ENCODE data around the gene KATNAL1.

Gene KATNAL1

GRCh38 chr13:30307194-30307970 is at the start of gene KATNAL1:
Gene KATNAL1 (minus strand): TSS chr13:30307551. CDS start chr13:30283777, 23,774 bp downstream.
- DNase-seq, result peak; percentile 42

DNA sequence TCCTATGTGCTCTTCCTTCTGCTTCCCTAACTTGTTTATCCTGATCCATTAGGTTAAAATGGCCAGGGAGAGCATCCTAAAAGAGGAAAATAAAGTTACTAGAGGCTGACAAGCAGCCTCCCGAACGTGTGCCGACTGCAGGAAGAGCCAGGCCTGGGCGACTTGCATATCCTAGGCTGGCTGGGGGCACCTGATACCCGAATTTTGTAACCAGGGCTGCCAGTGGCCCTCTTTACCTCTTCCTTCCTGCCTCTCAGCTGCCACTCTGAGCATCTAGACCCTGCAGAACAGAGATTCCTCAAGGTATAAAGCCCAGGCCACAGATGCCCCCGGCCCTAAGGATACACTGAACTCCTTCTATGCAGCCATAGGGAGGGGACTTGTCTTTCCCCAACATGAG is 48.5 kb upstream of the KATNAL1 start:
- DNase-seq, result no peak

DNA sequence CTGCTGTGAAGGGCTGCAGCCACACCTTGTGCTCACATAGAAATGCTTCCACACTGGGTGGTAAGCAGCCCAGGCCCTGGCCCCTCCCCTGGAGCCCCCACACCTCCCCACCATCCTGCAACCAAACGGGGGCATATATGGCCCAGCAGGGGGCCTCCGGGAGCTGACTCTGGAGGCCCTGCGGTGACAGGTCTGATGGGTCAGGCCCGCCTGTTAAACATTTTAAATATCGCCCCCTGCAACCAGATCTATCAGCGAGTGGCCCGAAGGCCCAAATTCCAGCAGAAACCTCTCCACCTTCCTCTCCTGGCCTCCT is 48.0 kb upstream of the KATNAL1 start:
- no peak for DNase-seq

GRCh38 chr13:30354493-30355383 is 47.4 kb upstream of the KATNAL1 start:
- DNase-seq, result no peak

DNA sequence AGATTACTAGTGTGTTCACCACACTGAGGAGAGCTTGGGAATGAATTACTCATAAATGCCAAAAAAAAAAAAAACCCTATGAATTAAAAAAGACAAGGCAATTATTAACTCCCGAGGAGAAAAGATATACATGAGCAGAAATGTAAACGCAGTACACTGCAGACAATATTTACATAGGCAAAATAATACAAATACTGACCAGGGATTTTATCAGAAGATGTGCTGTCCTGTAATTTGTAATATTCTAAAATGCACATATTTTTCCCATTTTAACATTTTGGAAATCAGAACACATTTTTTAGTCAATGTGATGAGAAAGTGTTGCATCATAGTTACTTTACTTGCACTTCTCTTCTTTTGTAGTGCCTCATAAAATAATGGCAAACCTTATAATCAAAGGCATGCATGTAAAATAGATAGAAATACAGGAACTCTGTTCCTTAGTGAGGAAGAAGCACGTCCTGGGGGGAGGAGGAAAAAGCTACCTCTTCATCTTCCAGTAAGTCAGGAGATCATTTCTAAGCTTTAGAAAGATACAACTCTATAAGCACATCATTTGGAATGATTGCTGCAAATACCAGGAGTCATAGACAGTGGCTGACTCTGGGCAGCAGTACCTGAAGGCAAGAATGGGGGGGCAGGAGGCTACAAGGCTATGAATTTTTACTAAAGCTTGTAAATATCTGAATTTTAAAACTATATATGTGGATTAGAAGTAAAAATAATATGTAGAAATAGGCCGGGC is 46.3 kb upstream of the KATNAL1 start:
- no peak for DNase-seq

- DNase-seq, result no peak
These were observed 45.7 kb upstream of the KATNAL1 start for GRCh38 chr13:30353060-30353459.

DNA sequence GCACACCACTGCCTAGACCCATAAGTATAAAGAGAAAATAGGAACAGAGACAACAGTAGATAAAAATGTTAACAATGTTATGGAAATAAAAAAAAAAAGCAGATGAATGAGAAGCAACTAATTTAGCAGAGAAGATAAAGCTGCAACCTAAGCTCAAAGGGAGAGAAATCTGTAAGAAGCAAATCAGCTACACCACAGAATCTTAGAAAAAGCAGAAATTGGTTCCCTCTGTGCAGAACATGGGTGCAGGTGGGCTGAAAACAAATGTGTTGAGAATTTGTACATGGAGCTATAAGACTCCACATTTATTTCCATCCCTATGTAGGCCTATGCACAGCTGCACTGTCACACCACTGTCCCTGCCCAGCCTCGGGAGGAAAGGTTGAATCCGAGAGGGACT is 44.8 kb upstream of the KATNAL1 start:
- DNase-seq, result no peak

DNA sequence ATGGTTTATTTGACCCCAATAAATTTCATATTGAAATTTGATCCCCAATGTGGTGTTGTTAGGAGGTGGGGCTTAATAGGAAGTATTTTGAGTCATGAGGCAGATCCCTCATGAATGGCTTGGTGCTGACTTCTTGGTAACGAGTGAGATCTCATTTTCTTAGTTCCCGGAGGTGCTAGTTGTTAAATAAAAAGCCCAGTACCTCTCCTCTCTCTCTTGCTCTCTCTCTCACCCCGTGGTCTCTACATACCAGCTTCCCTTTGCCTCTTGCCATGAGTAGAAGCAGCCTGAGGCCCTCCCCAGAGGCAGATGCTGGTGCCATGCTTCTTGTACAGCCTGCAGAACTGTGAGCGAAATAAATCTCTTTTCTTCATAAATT is 39.4 kb upstream of the KATNAL1 start:
- no peak for DNase-seq

GRCh38 chr13:30346153-30346788 is 38.9 kb upstream of the KATNAL1 start:
- DNase-seq, result no peak

GRCh38 chr13:30345426-30346100 is 38.2 kb upstream of the KATNAL1 start:
- DNase-seq, result no peak

DNA sequence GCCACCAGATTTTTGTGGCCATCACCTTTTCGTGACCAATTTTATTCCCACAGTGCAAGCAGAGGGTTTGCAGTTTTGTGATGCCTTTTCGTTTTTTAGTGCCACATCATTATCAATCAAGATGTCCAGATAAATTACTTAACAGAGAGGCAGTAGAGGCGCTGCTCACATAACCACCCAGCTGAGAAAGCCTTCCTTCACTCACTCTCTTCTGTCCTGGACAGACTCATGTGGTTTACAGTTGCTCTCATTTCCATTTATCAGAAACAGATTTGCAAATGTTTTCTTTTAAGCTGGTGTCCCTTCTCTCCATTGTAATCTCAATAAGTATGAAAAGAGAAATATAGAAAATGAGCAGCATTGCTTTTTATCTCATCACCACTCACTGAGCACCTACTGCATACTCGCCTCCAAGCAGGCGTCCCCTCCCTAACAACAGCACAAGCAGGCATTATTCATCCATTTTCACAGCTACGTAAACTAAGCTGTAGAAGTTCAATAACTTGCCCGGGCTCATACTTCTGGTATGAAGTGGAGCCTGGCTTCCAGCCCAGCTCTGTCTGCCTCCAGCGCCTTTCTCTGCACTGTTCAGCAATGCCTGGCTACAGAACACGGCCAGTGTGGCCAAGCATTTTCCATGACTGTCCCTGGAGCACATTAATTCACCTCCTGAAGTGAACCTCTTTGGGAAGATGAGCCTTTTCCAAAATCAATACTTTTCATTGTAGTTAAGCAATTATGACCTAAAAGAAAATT is 34.6 kb upstream of the KATNAL1 start:
- DNase-seq, result no peak

- no peak for DNase-seq
These were observed 33.2 kb upstream of the KATNAL1 start for GRCh38 chr13:30340331-30341250.

- DNase-seq, result no peak
These were observed 32.5 kb upstream of the KATNAL1 start for GRCh38 chr13:30339738-30340330.

DNA sequence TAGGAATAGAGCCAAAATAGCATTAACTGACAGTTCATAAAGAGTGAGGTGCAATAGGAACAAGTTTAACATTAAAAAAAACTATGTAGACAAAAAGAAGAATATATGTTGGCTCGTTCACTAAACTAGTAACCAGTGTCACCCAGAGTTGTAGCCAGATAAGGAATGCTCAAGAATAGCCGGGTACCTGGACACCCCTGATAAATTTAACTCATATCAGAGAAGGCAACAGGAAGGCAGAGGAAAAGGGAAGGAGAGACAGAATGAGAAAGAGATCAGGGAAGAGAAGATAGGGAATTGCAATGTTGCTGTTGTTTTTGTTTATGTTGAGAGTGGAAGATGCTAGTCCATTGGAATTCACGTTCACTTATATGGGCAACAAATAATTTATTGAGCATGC is 31.6 kb upstream of the KATNAL1 start:
- DNase-seq, result no peak

DNA sequence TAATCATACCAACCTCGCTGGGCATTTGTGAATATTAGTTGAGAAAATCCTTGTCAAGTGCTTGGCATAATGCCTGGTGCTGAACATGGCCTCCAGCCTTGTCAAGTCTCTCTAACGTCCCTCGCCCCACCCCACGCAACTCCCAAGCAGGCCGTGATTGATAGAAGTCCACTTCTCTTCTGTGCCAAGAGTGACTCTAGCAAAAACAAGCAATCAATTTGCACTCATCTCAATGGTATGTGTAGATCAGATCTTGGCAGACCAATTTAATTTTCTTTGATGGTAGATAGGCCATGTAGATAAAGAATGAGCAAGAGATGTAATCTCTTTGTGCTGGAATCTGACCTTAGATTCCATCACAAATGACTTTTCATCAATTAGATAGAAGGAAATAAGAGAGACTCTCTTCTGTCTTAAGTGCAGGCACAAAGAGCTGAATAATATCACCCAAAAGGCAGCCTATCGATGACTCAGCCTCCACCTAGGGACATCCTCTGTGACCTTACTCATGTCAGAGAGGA is 31.0 kb upstream of the KATNAL1 start:
- no peak for DNase-seq

DNA sequence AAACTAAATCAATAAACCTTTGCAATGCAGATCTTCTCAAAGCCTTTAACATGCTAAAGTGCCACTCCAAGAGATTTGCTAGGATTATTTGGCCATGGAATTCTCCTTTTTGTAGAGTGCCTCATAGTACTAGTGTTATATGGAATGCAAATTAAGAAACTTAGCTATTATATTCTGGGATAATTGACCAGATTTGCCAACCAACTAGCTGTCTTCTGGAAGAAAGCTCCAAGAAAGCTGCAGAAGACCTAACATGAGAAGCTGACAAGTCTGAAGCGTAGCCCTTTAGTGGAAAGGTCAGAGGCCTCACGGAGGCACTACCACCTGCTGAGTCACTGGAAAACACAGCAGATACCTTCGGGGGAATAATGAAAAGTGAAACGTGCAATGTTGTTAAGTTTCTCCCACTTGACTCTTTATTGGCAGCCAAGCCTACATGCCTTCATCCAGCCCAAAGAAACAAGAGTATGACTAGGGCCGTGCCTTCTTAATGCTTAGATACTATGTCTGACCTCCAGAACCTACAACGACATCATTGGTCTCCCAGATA is 29.8 kb upstream of the KATNAL1 start:
- DNase-seq, result no peak

DNA sequence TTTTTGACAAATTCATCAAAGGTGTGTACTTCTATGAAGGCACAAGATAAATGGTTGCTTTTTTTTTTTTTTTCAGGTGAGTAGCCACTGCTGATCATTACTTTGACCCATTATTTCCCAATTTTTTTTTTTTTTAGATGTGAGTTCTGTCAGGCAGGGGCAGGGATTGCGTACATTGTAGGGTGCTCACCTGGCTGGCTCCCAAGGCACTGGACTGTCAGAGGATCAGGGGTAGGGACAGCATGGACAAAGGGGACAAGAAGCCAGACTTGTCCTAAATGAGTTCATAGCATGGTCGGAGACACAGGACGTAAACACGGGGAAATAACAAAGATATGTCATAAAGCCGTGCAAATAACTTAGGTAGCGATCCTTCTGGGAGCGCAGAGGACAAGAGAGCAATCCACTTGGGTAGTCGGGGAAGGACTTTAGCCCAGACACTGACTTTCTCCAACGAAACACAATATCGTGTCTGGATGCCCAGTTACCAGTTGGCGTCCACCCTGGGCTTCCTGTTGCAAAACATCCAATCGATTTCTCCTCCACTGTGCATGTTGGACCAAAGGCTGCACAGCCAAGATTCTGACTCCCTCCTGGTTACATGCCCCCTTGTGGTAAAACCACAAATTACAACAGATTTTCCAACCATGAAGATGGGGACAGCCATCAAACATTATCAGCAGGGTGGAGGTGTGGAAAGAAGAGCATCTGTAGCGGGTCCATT is 27.5 kb upstream of the KATNAL1 start:
- peak; percentile 15 for DNase-seq

- no peak for DNase-seq
These were observed 26.3 kb upstream of the KATNAL1 start for GRCh38 chr13:30333616-30334015.
